Fibroblast of peridontal ligament (primary cell): Measurements from ENCODE around the gene SUN1.
A peak's percentile ranks its signal among the peaks of the same experiment; 100 is the strongest.
"Not testable (repeated sequence)": the region's sequence is repeated elsewhere in the genome, so short reads cannot be mapped to it uniquely, and the experiment has no call there.

Source experiments
- DNase-seq: peaks from one replicate; pipeline ENCODE4 v3.0.0-alpha.2; 2010; ENCODE audit errors: extremely low read depth

The SUN1 gene

GRCh38 chr7:803243-803635, 29.0 kb upstream of the SUN1 start:
- peak; percentile 35 for DNase-seq

GRCh38 chr7:803796-804195, 28.5 kb upstream of the SUN1 start:
- DNase-seq: not testable (repeated sequence)

DNA sequence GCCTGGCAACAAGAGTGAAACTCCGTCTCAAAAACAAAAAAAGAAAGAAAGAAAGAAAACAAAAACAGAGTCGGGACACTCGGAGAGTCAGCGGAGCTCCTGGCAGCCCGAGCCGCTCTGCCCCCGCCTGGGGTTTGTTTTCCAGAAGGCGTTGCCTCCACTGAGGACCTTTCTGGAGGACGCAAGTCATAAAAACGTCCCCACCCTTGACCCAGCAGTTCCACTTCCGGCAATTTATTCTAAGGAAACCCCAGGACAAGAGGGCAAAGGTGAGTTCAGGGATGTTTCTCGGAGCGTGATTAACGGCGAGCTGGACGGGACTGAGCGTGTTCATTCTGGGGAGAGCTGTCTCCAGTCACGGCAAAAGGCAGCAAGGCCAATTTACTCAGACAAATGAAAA, 27.0 kb upstream of the SUN1 start:
- DNase-seq: no peak

DNA sequence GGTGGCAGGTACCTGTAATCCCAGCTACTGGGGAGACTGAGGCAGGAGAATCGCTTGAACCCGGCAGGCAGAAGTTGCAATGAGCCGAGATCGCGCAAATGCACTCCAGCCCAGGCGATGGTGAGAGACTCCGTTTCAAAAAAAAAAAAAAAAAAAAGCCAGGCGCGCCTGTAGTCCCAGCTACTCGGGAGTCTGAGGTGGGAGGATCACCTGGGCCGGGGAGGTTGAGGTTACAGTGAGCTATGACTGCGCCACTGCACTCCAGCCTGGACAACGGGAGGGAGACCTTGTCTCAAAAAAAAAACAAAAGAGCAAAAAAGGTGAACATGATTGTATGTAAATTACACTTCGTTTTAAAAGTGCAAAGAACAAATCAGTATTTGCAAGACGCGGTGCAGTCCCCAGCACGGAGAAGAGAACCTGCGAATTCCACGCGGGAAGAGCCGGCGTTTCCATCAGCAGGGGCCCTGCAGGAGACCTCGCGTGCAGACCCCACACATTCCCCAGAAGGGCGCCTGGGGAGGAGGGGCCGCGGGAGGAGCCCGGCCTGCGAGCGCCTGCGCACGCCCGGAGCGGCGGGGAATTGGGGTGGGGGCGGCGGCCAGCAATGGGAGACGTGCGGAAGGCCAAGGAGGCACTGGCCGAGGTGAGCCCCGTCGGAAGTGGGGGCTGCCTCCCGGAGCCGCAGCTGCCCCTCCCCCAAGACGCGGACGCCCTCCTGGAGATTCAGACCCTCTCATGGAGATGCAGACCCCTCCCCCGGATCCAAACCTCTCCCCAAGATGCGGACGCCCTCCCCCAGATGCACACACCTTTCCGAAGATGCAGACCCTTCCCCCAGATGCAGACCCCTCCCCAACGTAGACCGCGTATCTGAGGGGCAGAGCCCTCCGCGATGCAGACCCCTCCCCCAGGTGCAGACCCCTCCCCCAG, 16.7 kb upstream of the SUN1 start:
- DNase-seq: no peak

DNA sequence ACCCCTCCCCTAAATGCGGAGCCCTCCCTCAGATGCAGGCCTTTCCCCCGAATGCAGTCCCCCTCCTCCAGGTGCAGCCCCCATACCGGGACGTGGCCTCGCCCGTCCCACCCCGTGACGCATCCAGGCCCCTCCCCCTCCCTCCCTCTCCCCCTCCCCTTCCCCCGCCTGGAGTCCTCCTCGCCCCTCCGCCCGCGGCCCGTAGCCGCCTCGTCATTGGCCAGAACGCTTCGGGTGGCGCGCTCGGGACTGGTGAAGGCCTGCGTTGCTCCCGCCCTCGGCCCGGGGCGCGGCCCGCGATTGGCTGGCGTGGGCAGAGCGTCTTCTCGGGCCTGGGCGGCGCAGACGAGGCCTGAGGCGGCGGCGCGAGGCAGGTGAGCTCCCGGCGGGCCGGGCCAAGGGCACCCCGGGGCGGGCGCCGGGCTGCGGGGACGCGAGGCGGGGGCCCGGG, 16.0 kb upstream of the SUN1 start:
- DNase-seq: peak; percentile 94

- DNase-seq: peak; percentile 28
Observed at GRCh38 chr7:816751-817671, 15.3 kb upstream of the SUN1 start.

DNA sequence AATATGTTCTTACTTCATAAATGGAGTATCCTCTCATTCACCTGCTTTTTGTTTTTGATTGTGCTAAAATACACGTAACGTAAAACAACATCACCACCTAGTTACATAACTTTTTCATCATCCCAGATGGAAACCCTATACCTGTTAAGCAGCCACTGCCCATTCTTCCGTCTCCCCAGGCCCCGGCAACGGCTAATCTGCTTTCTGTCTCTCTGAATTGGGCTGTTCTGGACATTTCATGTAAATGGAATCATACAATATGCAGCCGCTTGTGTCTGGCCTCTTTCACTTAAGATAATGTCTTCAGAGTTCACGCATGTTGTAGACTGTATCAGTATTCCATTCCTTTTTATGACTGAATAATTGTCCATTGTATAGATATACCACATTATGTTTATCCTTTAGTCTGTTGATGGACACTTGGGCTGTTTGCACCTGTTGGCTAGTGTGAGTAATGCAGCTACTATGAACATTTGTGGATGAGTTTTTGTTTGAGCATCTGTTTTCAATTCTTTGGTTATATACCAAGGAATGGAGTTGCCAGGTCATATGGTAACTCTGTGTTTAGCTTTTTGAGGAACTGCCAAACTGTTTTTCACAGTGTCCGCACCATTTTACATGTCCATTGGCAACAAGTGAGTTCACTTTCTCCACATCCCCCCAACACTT, 14.1 kb upstream of the SUN1 start:
- peak; percentile 86 for DNase-seq

- DNase-seq: no peak
Observed at GRCh38 chr7:820341-820740, 11.9 kb upstream of the SUN1 start.

DNA sequence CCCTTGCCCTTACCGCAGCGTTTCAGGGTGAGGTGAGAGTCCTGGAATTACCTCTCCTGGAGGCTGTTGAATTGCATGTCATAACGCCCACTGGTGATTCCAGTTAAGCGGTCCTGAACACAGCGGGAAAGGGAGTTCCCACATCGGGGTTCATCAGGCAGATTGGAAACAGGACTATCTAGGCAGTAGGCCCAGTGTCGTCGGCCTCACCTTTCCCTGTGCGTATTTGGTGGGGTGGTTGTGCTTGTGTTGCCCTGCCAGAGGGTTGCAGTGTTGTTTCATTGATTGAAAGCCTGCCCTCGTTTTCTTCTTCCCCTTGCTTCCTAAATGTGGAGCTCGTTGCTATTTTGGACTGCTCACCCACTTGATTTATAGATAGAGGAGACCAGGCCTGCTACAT, 10.6 kb upstream of the SUN1 start:
- DNase-seq: no peak

- DNase-seq: no peak
Observed at GRCh38 chr7:822692-823276, 9.5 kb upstream of the SUN1 start.

- DNase-seq: no peak
Observed at GRCh38 chr7:823649-824048, 8.6 kb upstream of the SUN1 start.

- DNase-seq: no peak
Observed at GRCh38 chr7:824081-824480, 8.2 kb upstream of the SUN1 start.

- no peak for DNase-seq
Observed at GRCh38 chr7:824664-825063, 7.6 kb upstream of the SUN1 start.

DNA sequence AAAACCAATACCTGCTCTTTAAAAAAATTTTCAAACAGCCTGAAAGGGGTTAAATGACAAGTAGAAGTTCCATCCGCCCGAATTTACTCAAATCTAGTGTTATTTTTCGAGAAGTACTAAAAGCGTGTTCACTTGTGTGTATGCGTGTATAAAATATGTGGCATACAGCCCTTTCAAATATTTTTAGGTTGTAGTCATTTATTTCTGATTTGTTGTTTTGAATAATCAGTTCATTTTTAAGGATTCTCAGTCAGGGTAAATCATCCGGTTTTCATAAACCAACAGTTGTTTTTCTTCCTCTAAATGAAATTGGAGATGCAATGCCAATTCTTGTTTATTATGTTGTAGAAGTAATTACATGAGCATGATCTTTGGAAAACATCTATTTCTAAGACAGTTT, 6.9 kb upstream of the SUN1 start:
- peak; percentile 80 for DNase-seq

DNA sequence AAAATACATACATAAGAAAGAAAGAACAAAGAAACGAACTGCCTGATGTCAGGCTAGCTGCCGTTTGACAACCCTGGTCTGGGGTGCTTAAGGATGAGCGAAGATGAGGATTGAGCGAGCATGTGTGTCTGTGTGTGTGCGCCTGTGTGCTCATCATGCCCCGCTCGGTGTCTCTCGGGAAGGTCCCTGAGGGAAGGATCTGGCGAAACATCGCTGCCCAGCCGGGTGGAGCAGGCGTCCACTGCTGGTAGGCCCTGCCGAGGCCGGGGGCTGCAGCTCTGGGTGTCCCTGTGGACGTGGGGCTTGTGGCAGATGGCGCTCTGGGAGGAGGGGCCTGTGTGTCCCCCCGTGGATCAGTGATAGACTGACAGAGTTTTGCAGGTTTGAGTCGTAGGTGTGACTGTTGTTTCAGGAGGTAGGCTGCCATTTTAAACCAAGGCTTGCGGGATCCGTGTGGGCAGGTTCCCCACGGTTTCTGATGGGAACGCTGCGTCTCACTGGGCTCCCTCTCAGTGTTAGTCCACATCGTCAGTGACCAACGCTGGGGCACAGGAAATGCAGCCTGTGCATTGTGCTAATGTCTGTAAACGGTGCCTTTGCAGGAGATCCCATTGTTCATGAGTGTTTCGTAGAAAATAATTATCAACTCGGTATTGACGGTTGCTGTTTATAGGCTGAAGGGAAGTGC, 5.9 kb upstream of the SUN1 start:
- DNase-seq: no peak

- DNase-seq: no peak
Observed at GRCh38 chr7:828793-829561, 3.3 kb upstream of the SUN1 start.

GRCh38 chr7:830069-830468, 2.2 kb upstream of the SUN1 start:
- DNase-seq: no peak

DNA sequence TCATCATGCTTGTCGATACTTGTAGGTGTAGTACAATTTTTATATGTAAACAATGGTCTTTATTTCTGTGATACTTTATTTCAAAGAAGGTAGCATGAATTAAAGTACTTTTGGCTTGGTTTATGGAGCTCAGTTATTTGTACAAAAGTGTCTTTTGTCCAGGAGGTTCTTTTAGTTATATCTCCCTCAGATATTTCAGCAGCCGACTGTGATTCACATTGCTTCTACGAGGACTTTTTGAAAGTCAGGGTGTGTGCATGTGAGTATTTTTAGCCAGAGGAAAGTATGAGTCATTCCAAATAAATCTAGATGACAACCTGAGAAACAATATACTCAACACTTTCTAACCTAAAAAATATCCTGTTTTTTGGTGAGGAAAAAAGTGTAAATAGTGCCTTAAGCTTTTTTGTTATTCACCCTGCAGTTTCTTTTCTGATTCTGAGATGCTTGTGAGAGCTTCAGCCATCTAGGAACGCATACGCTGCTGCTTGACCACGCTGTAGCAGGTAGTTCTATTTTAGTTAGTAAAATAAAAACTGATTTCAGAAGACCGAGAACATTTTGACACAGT, 595 bp upstream of the SUN1 start:
- DNase-seq: peak; percentile 89

DNA sequence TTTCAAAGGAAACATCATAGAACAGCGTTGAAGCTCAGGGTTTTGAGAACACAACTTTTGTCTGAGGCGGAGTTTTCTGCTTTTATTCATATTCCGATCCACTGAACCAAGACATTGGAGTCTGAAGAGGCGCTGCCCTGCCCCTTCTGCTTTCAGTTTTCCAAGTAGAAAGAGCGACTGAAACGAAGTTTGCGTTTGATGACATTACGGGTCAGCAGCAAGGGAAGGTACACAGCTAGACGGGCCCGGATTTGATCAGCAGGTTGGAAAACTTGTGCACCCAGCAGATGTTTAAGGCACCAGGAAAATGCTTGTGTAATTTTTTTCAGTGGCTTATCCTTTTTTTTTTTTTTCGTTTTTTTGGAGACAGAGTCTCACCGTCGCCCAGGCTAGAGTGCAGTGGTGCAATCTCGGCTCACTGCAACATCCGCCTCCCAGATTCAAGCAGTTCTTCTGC, 720 bp downstream of the SUN1 start:
- no peak for DNase-seq
